ENCODE measurements around the gene EXOC5.

DNA sequence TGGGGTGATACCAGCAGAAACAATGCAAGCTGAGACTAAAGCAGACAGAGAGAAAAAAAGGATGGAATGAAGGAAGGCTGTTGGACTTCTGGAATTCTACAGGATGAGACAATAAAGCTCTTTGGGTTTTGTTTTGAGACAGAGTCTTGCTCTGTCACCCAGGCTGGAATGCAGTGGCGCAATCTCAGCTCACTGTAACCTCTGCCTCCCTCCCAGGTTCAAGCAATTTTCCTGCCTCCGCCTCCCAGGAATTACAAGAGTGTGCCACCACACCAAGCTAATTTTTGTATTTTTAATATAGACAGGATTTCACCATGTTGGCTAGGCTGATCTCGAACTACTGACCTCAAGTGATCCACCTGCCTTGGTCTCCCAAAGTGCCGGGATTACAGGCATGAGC is 115.4 kb downstream of the EXOC5 start:
- TF ChIP-seq, protein P1, sequence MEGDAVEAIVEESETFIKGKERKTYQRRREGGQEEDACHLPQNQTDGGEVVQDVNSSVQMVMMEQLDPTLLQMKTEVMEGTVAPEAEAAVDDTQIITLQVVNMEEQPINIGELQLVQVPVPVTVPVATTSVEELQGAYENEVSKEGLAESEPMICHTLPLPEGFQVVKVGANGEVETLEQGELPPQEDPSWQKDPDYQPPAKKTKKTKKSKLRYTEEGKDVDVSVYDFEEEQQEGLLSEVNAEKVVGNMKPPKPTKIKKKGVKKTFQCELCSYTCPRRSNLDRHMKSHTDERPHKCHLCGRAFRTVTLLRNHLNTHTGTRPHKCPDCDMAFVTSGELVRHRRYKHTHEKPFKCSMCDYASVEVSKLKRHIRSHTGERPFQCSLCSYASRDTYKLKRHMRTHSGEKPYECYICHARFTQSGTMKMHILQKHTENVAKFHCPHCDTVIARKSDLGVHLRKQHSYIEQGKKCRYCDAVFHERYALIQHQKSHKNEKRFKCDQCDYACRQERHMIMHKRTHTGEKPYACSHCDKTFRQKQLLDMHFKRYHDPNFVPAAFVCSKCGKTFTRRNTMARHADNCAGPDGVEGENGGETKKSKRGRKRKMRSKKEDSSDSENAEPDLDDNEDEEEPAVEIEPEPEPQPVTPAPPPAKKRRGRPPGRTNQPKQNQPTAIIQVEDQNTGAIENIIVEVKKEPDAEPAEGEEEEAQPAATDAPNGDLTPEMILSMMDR (conservative IDR thresholded peaks at IDR 0.05 in 1 of 2, IDR thresholded peaks at IDR 0.05 in 1 of 2; ENCODE audit: extremely low read depth in 1 of 2, insufficient read depth in 1 of 2, low read depth in 1 of 2, low read length in 2 of 2): no peak
- no peak for TF ChIP-seq EZH2 (IDR thresholded peaks at IDR 0.05; ENCODE audit: borderline replicate concordance, low read length)

All from mammary epithelial cell (primary cell).